MM.1S (cell line): Measurements from ENCODE around the gene CAPN5.
"Not testable (repeated sequence)": the region's sequence is repeated elsewhere in the genome, so short reads cannot be mapped to it uniquely, and the experiment has no call there.

Experiments
- DNase-seq: peaks from one replicate; pipeline ENCODE4 v3.0.0-alpha.2; 2015
- H2AFZ ChIP-seq: fragments of 300-600 bp; sonication (generic); 2 replicates; pipeline ENCODE4 v1.6.0; 2016; ENCODE audit warnings: antibody characterized with exemption, low read length
- H3F3A ChIP-seq: fragments of 300-600 bp; sonication (generic); 2 replicates; pipeline ENCODE4 v1.6.1; 2016; ENCODE audit warnings: mild to moderate bottlenecking, antibody characterized with exemption, low read length, moderate library complexity, mixed read lengths; ENCODE audit not compliant: insufficient read depth
- H3K27ac ChIP-seq: fragments of 300-600 bp; sonication (generic); 2 replicates; pipeline ENCODE4 v1.5.1; 2016; ENCODE audit warnings: mild to moderate bottlenecking, low read length
- H3K27me3 ChIP-seq: fragments of 300-600 bp; sonication (generic); replicated peaks from 2 replicates; pipeline ENCODE4 v1.6.0; 2016; ENCODE audit warnings: low read length; ENCODE audit not compliant: insufficient read depth
- H3K36me3 ChIP-seq: fragments of 300-600 bp; sonication (generic); replicated peaks from 2 replicates; pipeline ENCODE4 v1.6.1; 2016; ENCODE audit warnings: mild to moderate bottlenecking, low read length, mixed read lengths; ENCODE audit not compliant: insufficient read depth
- H3K4me1 ChIP-seq: fragments of 300-600 bp; sonication (generic); 2 replicates; pipeline ENCODE4 v1.6.1; 2016; ENCODE audit warnings: low read length, mixed read lengths
- H3K4me2 ChIP-seq: fragments of 300-600 bp; sonication (generic); 2 replicates; pipeline ENCODE4 v1.6.0; 2016; ENCODE audit warnings: low read depth, low read length
- H3K4me3 ChIP-seq: fragments of 300-600 bp; sonication (generic); 2 replicates; pipeline ENCODE4 v1.5.1; 2016; ENCODE audit warnings: low read length, mixed read lengths
- H3K79me2 ChIP-seq: fragments of 300-600 bp; sonication (generic); 2 replicates; pipeline ENCODE4 v1.6.1; 2016; ENCODE audit warnings: mixed run types, low read length, mixed read lengths
- H3K9ac ChIP-seq: fragments of 300-600 bp; sonication (generic); 2 replicates; pipeline ENCODE4 v1.6.1; 2016; ENCODE audit warnings: low read length, mixed read lengths
- H3K9me2 ChIP-seq: fragments of 300-600 bp; sonication (generic); replicated peaks from 2 replicates; pipeline ENCODE4 v1.6.1; 2016; ENCODE audit warnings: mild to moderate bottlenecking, low read length, mixed read lengths; ENCODE audit not compliant: insufficient read depth
- H3K9me3 ChIP-seq: fragments of 300-600 bp; sonication (generic); replicated peaks from 2 replicates; pipeline ENCODE4 v1.6.1; 2016; ENCODE audit warnings: mild to moderate bottlenecking, low read length, mixed read lengths; ENCODE audit not compliant: insufficient read depth
- H4K20me1 ChIP-seq: fragments of 300-600 bp; sonication (generic); 2 replicates; pipeline ENCODE4 v1.6.1; 2016; ENCODE audit warnings: mild to moderate bottlenecking, low read length, moderate library complexity, mixed read lengths; ENCODE audit not compliant: insufficient read depth
- EZH2 ChIP-seq: fragments of 300-600 bp; sonication (generic); optimal IDR thresholded peaks from 2 replicates; pipeline ENCODE3; 2017; ENCODE audit warnings: low read depth, mild to moderate bottlenecking, antibody characterized with exemption, low read length, mixed read lengths
- EZH2phosphoT487 ChIP-seq: fragments of 300-600 bp; sonication (generic); IDR thresholded peaks from 2 replicates; pipeline ENCODE4 v1.6.1; 2018; ENCODE audit warnings: antibody characterized with exemption, low read length
- TF ChIP-seq, protein P1 (sequence below): fragments of 300-600 bp; sonication (generic); IDR thresholded peaks from 2 replicates; pipeline ENCODE4 v1.5.1; 2016; ENCODE audit warnings: antibody characterized with exemption, low read length, mixed read lengths

CAPN5 gene

DNA sequence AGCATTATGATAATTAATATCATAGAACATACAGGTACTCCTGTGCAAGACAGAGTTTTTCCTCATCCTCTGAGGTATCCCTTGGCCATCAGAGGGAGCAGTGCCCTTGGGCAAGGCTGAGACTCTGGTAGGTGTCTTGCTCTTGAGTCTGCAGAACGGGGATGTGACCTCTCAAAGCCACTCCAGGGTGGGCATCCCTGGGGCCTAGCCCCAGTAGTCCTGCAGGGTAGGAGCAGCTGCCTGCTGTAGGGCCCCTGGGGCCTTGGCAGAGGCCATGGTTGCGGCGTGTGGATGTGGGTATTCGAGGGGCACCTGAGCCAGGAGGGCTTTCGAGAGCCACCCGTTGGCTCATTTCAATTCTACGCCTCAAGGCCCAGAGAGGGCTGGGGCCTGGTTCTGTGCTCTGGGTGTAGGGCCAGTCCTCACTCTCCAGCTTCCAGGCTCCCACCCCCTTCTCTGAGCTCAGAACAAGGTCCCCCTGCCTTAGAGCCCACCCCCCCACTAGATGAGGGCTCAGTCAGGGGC lies 28.1 kb downstream of the CAPN5 start:
- Histone ChIP-seq H3K27ac (no peak overlapping the region), H3K4me2 (no peak overlapping the region), H2AFZ (no peak overlapping the region), H3K4me3 (no peak overlapping the region), H3K27me3 (no peaks in the 10 kb centered on the region), H3K79me2 (no peaks in the 10 kb centered on the region), H4K20me1 (no peaks in the 10 kb centered on the region), H3K36me3 (no peaks in the 10 kb centered on the region), H3F3A (no peaks in the 10 kb centered on the region), H3K9me2 (no peaks in the 10 kb centered on the region), H3K9me3 (no peaks in the 10 kb centered on the region), H3K9ac (no peak overlapping the region), H3K4me1 (peaks cover 12% of the 10 kb centered on the region)
- no peak for TF ChIP-seq EZH2
- TF ChIP-seq, protein P1, sequence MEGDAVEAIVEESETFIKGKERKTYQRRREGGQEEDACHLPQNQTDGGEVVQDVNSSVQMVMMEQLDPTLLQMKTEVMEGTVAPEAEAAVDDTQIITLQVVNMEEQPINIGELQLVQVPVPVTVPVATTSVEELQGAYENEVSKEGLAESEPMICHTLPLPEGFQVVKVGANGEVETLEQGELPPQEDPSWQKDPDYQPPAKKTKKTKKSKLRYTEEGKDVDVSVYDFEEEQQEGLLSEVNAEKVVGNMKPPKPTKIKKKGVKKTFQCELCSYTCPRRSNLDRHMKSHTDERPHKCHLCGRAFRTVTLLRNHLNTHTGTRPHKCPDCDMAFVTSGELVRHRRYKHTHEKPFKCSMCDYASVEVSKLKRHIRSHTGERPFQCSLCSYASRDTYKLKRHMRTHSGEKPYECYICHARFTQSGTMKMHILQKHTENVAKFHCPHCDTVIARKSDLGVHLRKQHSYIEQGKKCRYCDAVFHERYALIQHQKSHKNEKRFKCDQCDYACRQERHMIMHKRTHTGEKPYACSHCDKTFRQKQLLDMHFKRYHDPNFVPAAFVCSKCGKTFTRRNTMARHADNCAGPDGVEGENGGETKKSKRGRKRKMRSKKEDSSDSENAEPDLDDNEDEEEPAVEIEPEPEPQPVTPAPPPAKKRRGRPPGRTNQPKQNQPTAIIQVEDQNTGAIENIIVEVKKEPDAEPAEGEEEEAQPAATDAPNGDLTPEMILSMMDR = no peak
- DNase-seq = no peak

DNA sequence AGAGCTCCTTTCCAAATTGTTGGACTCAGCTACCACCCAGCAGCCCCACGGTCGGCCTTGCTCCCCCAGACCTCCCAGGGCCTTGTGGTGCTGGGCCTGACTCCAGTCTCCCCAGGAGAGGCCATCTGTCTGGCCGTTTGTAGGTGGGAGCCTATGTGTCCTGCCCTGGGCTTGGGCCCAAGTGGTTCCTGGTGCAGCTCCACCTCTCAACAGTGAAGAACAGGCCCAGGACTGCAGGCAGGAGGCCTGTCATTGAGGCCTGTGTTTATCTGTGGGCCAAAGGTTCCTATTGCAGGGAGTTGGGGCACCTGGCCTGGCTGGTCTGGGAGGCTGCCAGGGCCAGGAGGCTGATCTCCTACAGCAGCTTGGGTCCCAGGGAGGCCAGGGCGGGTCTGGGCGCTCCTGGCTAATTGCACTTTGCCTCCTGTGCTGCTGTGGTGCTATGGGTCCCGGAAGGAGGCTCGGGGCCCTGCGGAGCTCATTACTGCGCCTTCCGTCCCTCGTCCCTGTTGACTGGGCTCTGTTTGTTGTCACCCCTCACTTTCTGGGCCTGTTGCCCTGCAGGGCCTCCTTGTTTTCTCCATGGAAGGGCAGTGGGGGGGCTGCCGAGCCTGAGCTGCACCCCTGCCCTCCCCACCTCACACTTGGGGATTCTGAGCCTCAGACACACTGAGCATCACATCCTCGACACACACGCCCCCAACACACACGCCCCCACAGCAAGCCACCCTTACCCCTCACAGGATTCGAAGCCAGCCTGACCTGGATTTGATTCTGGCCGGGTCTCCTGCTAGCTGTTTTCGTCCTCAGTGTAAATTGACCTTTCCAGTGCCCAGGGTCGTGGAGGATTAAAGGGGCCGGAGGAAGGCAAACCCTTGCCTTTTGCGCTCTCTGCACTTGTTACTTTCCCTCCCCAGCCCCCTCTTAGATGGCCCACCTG lies 29.1 kb downstream of the CAPN5 start:
- no peaks in the 10 kb centered on the region for H4K20me1 ChIP-seq
- no peak overlapping the region for H3K9ac ChIP-seq
- no peaks in the 10 kb centered on the region for H3K9me2 ChIP-seq
- no peaks in the 10 kb centered on the region for H3K36me3 ChIP-seq
- H3K4me2 ChIP-seq = no peak overlapping the region
- no peaks in the 10 kb centered on the region for H3F3A ChIP-seq
- 0 out of 2 replicates have a peak, but pooled peaks cover 4% of the 10 kb centered on the region for H3K27me3 ChIP-seq
- H2AFZ ChIP-seq = no peak overlapping the region
- TF ChIP-seq, protein P1 = no peak
- TF ChIP-seq EZH2 (no peak), EZH2phosphoT487 (no peak)
- no peak for DNase-seq
- no peaks in the 10 kb centered on the region for H3K9me3 ChIP-seq
- no peak overlapping the region for H3K27ac ChIP-seq
- H3K4me3 ChIP-seq = no peak overlapping the region
- H3K4me1 ChIP-seq = peaks cover 2% of the 10 kb centered on the region; the same call in 1 of the 2 replicates
- no peaks in the 10 kb centered on the region for H3K79me2 ChIP-seq

DNA sequence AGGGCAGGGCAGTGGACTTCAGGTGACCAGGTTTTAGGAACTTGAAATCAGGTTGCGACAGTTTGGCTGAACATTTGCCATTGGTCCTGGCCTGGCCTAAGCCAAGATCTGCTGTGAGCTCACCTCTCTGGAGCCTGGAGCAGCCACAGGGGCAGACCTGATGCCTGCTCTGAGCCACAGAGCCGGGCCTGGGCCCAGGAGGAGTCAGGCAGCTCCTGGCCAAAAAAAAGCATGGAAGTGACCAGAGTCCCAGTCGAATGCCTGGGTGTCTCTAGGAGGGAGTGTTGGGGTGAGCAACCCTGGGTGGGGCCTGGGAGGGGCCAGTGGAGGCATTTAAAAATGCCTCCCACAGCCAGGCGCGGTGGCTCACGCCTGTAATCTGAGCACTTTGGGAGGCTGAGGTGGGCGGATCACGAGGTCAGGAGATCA lies 29.8 kb downstream of the CAPN5 start:
- Histone ChIP-seq H3K36me3 (no peaks in the 10 kb centered on the region), H3K27me3 (0 out of 2 replicates have a peak, but pooled peaks cover 4% of the 10 kb centered on the region), H3K4me2 (no peak overlapping the region), H3K9me2 (no peaks in the 10 kb centered on the region), H3F3A (no peaks in the 10 kb centered on the region), H3K27ac (no peak overlapping the region), H3K4me3 (no peak overlapping the region), H3K79me2 (no peaks in the 10 kb centered on the region), H3K9me3 (no peaks in the 10 kb centered on the region), H3K4me1 (no peaks in the 10 kb centered on the region), H3K9ac (no peak overlapping the region), H4K20me1 (no peaks in the 10 kb centered on the region), H2AFZ (no peak overlapping the region)
- TF ChIP-seq, protein P1 = no peak
- TF ChIP-seq EZH2phosphoT487 (no peak), EZH2 (no peak)
- no peak for DNase-seq

DNA sequence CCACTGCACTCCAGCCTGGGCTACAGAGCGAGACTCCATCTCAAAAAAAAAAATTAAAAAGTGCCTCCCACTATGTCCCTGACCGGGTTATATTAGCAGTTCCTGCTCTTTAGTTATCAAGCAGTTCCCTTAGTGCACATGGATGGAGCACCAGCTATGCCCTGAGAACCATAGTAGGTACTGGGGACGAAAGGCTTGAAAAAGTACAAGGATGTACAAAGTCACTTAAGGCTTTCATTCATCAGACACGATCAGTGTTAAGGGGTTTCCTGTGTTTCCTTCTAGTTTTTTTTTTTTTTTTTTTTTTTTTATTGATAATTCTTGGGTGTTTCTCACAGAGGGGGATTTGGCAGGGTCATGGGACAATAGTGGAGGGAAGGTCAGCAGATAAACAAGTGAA lies 30.4 kb downstream of the CAPN5 start:
- not testable (repeated sequence) for H3F3A ChIP-seq, H3K36me3 ChIP-seq, H3K79me2 ChIP-seq, H2AFZ ChIP-seq, H3K4me1 ChIP-seq, H3K9me2 ChIP-seq, H3K4me2 ChIP-seq, H4K20me1 ChIP-seq, DNase-seq, H3K27me3 ChIP-seq, H3K9me3 ChIP-seq, H3K9ac ChIP-seq, H3K4me3 ChIP-seq, H3K27ac ChIP-seq
